Panc1 (cell line): Measurements from ENCODE around the gene TMEM184A. TPM values are rescaled to one million over a fixed set of nuclear protein-coding genes. Genes with fewer than 3 reads are reported as not detected.

Source experiments
- ATAC-seq: fragments of 200-7000 bp; cut with Tn5 transposase; 2 replicates; pipeline ENCODE4 v1.9.1; 2020; ENCODE audit warnings: mild to moderate bottlenecking, moderate library complexity
- BruUV-seq: library from RNA; stranded (reverse); fragments of 400-500 nt; replicated peaks from 2 replicates; lab custom pipeline; 2021; lab: Mats Ljungman, UMichigan
- CTCF ChIA-PET: fragments of 300-600 bp; sonication (Branson Sonifier 250); formaldehyde crosslinking; loops from one replicate; lab custom pipeline; 2022; ENCODE audit warnings: antibody characterized with exemption; lab: Charles Lee
- POLR2A ChIA-PET: fragments of 300-600 bp; sonication (Branson Sonifier 250); formaldehyde crosslinking; loops from one replicate; lab custom pipeline; 2022; ENCODE audit warnings: antibody characterized with exemption; lab: Charles Lee
- DNase-seq: peaks from one replicate; pipeline ENCODE4 v3.0.0-alpha.2; 2010; ENCODE audit warnings: low read depth, low spot score
- H3K27ac ChIP-seq: 2 replicates; pipeline ENCODE4 v1.5.1; 2011; ENCODE audit warnings: mild to moderate bottlenecking, low read length, inconsistent platforms
- H3K27me3 ChIP-seq: fragments of 200-500 bp; sonication (Bioruptor generic); 2 replicates; pipeline ENCODE4 v1.6.0; 2014; ENCODE audit warnings: low read length, inconsistent platforms; ENCODE audit not compliant: control insufficient read depth, insufficient read depth
- H3K36me3 ChIP-seq: fragments of 200-500 bp; sonication (Bioruptor generic); 2 replicates; pipeline ENCODE4 v1.5.1; 2014; ENCODE audit warnings: inconsistent platforms, mild to moderate bottlenecking, low read length, moderate library complexity; ENCODE audit not compliant: control insufficient read depth, insufficient read depth
- H3K4me1 ChIP-seq: 2 replicates; pipeline ENCODE4 v1.5.1; 2011; ENCODE audit warnings: inconsistent platforms, mild to moderate bottlenecking, low read length, moderate library complexity; ENCODE audit not compliant: control insufficient read depth, insufficient read depth
- H3K4me3 ChIP-seq, 2 experiments: 2 replicates each; pipeline ENCODE4 v1.5.1; 2011 to 2012; ENCODE audit warnings: low read depth in 2 of 2, low read length in 2 of 2, mild to moderate bottlenecking in 2 of 2, inconsistent platforms in 1 of 2, moderate library complexity in 1 of 2
- H3K9me3 ChIP-seq: fragments of 200-500 bp; sonication (Bioruptor generic); 2 replicates; pipeline ENCODE4 v1.5.1; 2014; ENCODE audit warnings: low read depth, mild to moderate bottlenecking, inconsistent platforms, low read length, moderate library complexity; ENCODE audit not compliant: control insufficient read depth, insufficient read depth
- POLR2AphosphoS5 ChIP-seq: IDR thresholded peaks from 2 replicates; pipeline ENCODE4 v1.6.1; 2012; ENCODE audit warnings: mild to moderate bottlenecking, low read depth, low read length, moderate library complexity
- SIN3A ChIP-seq: IDR thresholded peaks from 2 replicates; pipeline ENCODE4 v1.6.1; 2012; ENCODE audit warnings: low read depth, mild to moderate bottlenecking, low read length, moderate library complexity, borderline replicate concordance; ENCODE audit not compliant: insufficient read depth
- TCF7L2 ChIP-seq: IDR thresholded peaks from 2 replicates; pipeline ENCODE4 v1.6.1; 2011; ENCODE audit warnings: mild to moderate bottlenecking, low read depth, low read length, inconsistent platforms
- in situ Hi-C: cut with HindIII; loops from 2 replicates; pipeline ENCODE4 v1.10.0; 2016; ENCODE audit warnings: low sequenced_read_pairs, low pct_unique_long_range_greater_than_20kb
- intact Hi-C: fragments of 100-400 bp; cut with micrococcal nuclease; formaldehyde crosslinking; loops from one replicate; pipeline ENCODE4 v1.10.0; 2022; ENCODE audit not compliant: unreplicated experiment
- total RNA-seq: library from RNA; stranded (reverse); gene quantifications from one replicate; pipeline ENCODE4 v1.2.1, GENCODE V29; 2021; ENCODE audit not compliant: unreplicated experiment
- TF ChIP-seq, protein P1 (sequence below): fragments of 450-650 bp; IDR thresholded peaks from 2 replicates; pipeline ENCODE4 v1.5.1; 2017; ENCODE audit warnings: mild to moderate bottlenecking
- TF ChIP-seq, protein P2 (sequence below), 2 experiments: IDR thresholded peaks; 2 replicates each; pipeline ENCODE4 v1.6.1; 2011 to 2012; ENCODE audit warnings: low read depth in 2 of 2, control low read depth in 1 of 2, low read length in 1 of 2, mild to moderate bottlenecking in 1 of 2, moderate library complexity in 1 of 2; ENCODE audit not compliant: insufficient read depth in 1 of 2

Gene TMEM184A
- total RNA-seq, 1 experiment from 2014 or later, result 9.2 TPM

DNA sequence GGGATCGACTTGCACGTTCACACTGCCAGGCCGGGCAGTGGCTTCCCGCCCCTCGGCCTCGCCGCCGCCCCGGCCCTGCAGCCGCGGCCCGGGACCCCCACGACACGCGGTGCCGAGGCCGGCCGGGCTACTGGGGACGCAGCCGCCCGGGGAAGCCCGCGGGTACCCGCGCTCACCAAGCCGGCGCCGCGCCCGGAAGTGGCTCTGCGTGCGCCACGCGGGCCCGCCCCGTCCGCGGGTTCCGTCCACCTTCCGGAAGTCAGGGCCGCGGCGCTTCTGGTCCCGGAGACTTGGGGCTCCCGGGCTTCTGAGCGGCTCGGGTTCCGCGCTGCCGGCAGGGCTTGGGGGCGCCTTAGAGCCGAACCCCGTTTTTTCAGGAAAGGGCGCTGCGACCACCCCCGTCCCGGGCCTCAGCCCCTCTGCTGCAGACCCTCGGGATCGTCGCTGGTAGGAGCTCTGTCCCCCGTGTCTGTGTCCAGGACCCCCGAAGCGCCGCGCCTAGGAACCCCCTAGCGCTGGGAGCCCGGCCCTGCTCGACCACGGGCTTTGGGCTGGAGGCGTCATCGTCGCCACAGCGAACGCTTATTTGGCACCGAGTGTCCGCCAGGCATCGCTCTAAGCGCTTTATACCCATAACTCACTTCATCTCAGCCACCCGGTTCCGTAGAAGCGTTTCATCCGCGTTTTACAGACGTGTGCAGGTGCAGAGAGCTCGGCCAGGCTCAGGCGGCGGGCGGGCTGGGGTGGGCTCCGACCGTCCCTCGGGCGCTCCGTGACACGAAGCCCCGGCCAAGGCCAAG, 14.0 kb upstream of the TMEM184A start, which contains the start of gene PSMG3:
Gene PSMG3, minus strand, starts transcription at position 200 of the 800 bp plus-strand sequence. CDS start 693 bp downstream, outside the sequence.
- in situ Hi-C loops (no loop called here), intact Hi-C loops (no loop called here)
- H3K9me3 ChIP-seq, result no peaks in the 10 kb centered on the region
- peaks cover 31% of the 10 kb centered on the region for H3K4me1 ChIP-seq
- no peak for DNase-seq
- ChIA-PET CTCF (no interaction called here), POLR2A (interaction anchor here (0.5 to 1.2 kb wide), 2 partner anchors 14 to 432 kb away, joined by 3 read pairs; partner anchors contain the start of gene TMEM184A)
- H3K36me3 ChIP-seq, result no peaks in the 10 kb centered on the region
- H3K4me3 ChIP-seq, result peak within 1 kb of the TSS; percentile 83 to 96
- peak within 1 kb of the TSS; percentile 90 for H3K27ac ChIP-seq
- ATAC-seq, result peak; percentile 94
- TF ChIP-seq TCF7L2 (peak; percentile 43; the same call in 1 of the 2 replicates), SIN3A (peak; percentile 85; the same call in 1 of the 2 replicates), POLR2AphosphoS5 (peak; percentile 91)
- TF ChIP-seq, protein P1, sequence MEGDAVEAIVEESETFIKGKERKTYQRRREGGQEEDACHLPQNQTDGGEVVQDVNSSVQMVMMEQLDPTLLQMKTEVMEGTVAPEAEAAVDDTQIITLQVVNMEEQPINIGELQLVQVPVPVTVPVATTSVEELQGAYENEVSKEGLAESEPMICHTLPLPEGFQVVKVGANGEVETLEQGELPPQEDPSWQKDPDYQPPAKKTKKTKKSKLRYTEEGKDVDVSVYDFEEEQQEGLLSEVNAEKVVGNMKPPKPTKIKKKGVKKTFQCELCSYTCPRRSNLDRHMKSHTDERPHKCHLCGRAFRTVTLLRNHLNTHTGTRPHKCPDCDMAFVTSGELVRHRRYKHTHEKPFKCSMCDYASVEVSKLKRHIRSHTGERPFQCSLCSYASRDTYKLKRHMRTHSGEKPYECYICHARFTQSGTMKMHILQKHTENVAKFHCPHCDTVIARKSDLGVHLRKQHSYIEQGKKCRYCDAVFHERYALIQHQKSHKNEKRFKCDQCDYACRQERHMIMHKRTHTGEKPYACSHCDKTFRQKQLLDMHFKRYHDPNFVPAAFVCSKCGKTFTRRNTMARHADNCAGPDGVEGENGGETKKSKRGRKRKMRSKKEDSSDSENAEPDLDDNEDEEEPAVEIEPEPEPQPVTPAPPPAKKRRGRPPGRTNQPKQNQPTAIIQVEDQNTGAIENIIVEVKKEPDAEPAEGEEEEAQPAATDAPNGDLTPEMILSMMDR, result no peak
- TF ChIP-seq, protein P2, sequence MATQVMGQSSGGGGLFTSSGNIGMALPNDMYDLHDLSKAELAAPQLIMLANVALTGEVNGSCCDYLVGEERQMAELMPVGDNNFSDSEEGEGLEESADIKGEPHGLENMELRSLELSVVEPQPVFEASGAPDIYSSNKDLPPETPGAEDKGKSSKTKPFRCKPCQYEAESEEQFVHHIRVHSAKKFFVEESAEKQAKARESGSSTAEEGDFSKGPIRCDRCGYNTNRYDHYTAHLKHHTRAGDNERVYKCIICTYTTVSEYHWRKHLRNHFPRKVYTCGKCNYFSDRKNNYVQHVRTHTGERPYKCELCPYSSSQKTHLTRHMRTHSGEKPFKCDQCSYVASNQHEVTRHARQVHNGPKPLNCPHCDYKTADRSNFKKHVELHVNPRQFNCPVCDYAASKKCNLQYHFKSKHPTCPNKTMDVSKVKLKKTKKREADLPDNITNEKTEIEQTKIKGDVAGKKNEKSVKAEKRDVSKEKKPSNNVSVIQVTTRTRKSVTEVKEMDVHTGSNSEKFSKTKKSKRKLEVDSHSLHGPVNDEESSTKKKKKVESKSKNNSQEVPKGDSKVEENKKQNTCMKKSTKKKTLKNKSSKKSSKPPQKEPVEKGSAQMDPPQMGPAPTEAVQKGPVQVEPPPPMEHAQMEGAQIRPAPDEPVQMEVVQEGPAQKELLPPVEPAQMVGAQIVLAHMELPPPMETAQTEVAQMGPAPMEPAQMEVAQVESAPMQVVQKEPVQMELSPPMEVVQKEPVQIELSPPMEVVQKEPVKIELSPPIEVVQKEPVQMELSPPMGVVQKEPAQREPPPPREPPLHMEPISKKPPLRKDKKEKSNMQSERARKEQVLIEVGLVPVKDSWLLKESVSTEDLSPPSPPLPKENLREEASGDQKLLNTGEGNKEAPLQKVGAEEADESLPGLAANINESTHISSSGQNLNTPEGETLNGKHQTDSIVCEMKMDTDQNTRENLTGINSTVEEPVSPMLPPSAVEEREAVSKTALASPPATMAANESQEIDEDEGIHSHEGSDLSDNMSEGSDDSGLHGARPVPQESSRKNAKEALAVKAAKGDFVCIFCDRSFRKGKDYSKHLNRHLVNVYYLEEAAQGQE (IDR thresholded peaks at IDR 0.05; ENCODE audit: insufficient read depth in 1 of 2, low read depth in 2 of 2, low read length in 1 of 2), result no peak
- BruUV-seq, result no TSS peak
- no peaks in the 10 kb centered on the region for H3K27me3 ChIP-seq

DNA sequence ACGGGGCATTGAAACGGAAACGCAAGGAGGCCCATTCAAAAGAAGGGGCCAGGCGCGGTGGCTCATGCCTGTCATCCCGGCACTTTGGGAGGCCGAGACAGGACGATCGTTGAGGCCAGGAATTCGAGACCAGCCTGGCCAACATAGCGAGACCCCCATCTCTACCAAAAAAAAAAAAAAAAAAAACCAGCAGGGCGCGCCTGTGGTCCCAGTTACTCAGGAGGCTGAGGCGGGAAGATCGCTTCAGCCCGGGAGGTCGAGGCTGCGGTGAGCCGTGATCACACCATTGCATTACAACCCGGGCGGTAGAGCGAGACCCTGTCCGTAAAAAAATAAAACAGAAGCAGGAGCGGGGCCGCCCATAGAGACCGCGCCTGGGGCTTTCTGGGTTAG, 13.4 kb upstream of the TMEM184A start:
- Histone ChIP-seq H3K4me1 (peaks cover 31% of the 10 kb centered on the region), H3K27ac (peak overlapping the region; percentile 90), H3K9me3 (no peaks in the 10 kb centered on the region), H3K4me3 (peak overlapping the region; percentile 83 to 96), H3K27me3 (no peaks in the 10 kb centered on the region), H3K36me3 (no peaks in the 10 kb centered on the region)
- intact Hi-C loops, result no loop called here
- no TSS peak for BruUV-seq
- DNase-seq (no peak), ATAC-seq (no peak; the same call in 1 of the 2 replicates)
- in situ Hi-C loops, result no loop called here
- POLR2A ChIA-PET, result interaction anchor here (0.6 kb wide), 1 partner anchor 49 kb away, joined by 3 read pairs; no protein-coding TSS in a partner anchor
- CTCF ChIA-PET, result no interaction called here
- TF ChIP-seq TCF7L2 (no peak), POLR2AphosphoS5 (no peak), SIN3A (no peak)
- TF ChIP-seq, protein P2 (IDR thresholded peaks at IDR 0.05; ENCODE audit: insufficient read depth in 1 of 2, low read depth in 2 of 2, low read length in 1 of 2), result no peak
- TF ChIP-seq, protein P1, result no peak
